Esophagus muscularis mucosa (tissue), 3 donors: Measurements from ENCODE around the gene ATF7.

ENCODE experiments used
- CTCF ChIP-seq, 3 experiments: fragments of 200-600 bp in 2 of 3; fragments of 450-650 bp in 1 of 3; sonication (generic) in 2 of 3; IDR thresholded peaks; one replicate each; pipeline ENCODE4 v1.5.1; 2017 to 2019; ENCODE audit warnings: antibody characterized with exemption in 3 of 3, mild to moderate bottlenecking in 2 of 3, moderate library complexity in 1 of 3
- EP300 ChIP-seq: sonication (generic); formaldehyde crosslinking; IDR thresholded peaks from one replicate; pipeline ENCODE4 v1.6.1; 2017; ENCODE audit warnings: antibody characterized with exemption

GRCh38 chr12:53651737-53652136 lies 25.6 kb upstream of the ATF7 start:
- TF ChIP-seq EP300 (no peak), CTCF (IDR thresholded peaks at IDR 0.05) (no peak)
